ENCODE measurements around the gene MINDY4. TPM values are rescaled to one million over a fixed set of nuclear protein-coding genes. Genes with fewer than 3 reads are reported as not detected.

Gene MINDY4
- total and polyA plus RNA-seq, 10 of the 15 experiments (the other 5 are each of a cell fraction or from before 2014, with no cell fraction given): 0.10 to 0.90 (median 0.40) TPM

DNA sequence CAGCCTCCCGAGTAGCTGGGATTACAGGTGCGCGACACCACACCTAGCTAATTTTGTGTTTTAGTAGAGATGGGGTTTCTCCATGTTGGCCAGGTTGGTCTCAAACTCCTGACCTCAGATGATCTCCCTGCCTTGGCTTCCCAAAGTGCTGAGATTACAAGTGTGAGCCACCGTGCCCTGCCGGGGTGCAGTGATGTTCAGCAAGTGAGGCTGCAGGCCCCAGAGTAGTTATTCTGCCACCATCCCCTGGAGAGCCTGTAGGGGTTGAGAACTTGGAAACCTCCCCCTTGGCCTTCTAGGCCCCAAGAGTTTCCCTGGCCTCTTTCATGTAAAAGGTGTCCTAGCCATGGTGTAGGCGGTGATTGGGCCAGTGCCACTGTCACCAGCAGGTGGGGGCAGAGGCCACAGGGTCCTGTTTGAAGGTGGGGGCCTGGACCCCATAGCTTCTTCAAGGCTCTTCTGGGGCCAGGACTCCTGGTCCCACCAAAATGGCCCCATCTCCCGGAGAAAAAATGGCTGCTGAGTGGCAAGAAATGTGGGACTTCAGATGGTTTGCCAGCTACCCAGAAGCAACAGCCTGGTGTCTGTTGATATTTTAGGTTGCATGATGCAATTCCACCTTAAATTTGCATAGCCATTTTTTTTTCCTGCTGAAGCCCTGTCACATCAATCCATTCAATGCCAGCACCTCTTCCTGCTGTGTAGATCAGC is 44.8 kb upstream of the MINDY4 start:
- ChIA-PET RAD21 (ENCODE audit: unreplicated experiment) (no interaction called here), SMC1A (ENCODE audit: uncharacterized antibody, unreplicated experiment) (interaction anchor here (2.4 kb wide), 1 partner anchor 13 kb away, joined by 8 read pairs; no protein-coding TSS in a partner anchor), CTCF (interaction anchor here (0.9 to 1.7 kb wide), 3 partner anchors 13 to 177 kb away, joined by 3 read pairs; no protein-coding TSS in a partner anchor), POLR2A (no interaction called here)
- Histone ChIP-seq H3K9me3 (replicated peaks; ENCODE audit: control insufficient read depth, insufficient read depth, low read length) (no peaks in the 10 kb centered on the region), H3K4me1 (ENCODE audit: control insufficient read depth, insufficient read depth, low read length) (no peaks in the 10 kb centered on the region), H3K4me3 (no peak overlapping the region), H3K27ac (ENCODE audit: control insufficient read depth, insufficient read depth) (no peak overlapping the region), H2AFZ (ENCODE audit: control insufficient read depth, low read depth, low read length) (peak overlapping the region; percentile 6; the same call in 1 of the 2 replicates), H3K27me3 (replicated peaks in 1 of 2; ENCODE audit: control insufficient read depth in 2 of 2, insufficient read depth in 2 of 2, low read length in 1 of 2) (peaks cover 6% of the 10 kb centered on the region in 2 experiments; a peak in 3 of 4 replicates), H4K20me1 (ENCODE audit: control insufficient read depth, insufficient read depth) (no peaks in the 10 kb centered on the region), H3K36me3 (ENCODE audit: control insufficient read depth in 2 of 2, insufficient read depth in 2 of 2, low read length in 1 of 2) (no peaks in the 10 kb centered on the region), H3K9ac (ENCODE audit: control insufficient read depth, insufficient read depth, low read length) (no peak overlapping the region), H3K4me2 (ENCODE audit: control insufficient read depth, insufficient read depth) (peak overlapping the region; percentile 17; the same call in 1 of the 2 replicates), H3K79me2 (ENCODE audit: control insufficient read depth, insufficient read depth, low read length) (no peaks in the 10 kb centered on the region)
- FAIRE-seq (no peak), ATAC-seq (peak; percentile 21; the same call in 1 of the 3 replicates), DNase-seq (ENCODE audit: low read depth, low spot score) (no peak)
- no TSS peak for BruUV-seq (replicated peaks)
- WGBS (ENCODE audit: insufficient coverage, insufficient replicate concordance, low lambda C conversion rate, missing lambda C conversion rate): 81% methylated on average over 7 of the region's 7 CpGs
- intact Hi-C loops (cut with micrococcal nuclease; ENCODE audit: unreplicated experiment): no loop called here
- TF ChIP-seq RELA (IDR thresholded peaks at IDR 0.05; ENCODE audit: borderline replicate concordance, partially characterized antibody) (no peak), CBX5 (IDR thresholded peaks at IDR 0.05; ENCODE audit: low read depth) (no peak), RAD21 (IDR thresholded peaks at IDR 0.05; ENCODE audit: insufficient read depth, low read depth, low read length) (no peak)
- TF ChIP-seq, protein P1, sequence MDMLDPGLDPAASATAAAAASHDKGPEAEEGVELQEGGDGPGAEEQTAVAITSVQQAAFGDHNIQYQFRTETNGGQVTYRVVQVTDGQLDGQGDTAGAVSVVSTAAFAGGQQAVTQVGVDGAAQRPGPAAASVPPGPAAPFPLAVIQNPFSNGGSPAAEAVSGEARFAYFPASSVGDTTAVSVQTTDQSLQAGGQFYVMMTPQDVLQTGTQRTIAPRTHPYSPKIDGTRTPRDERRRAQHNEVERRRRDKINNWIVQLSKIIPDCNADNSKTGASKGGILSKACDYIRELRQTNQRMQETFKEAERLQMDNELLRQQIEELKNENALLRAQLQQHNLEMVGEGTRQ (IDR thresholded peaks at IDR 0.05; ENCODE audit: borderline replicate concordance, low read depth, low read length): no peak
- TF ChIP-seq, protein P2, sequence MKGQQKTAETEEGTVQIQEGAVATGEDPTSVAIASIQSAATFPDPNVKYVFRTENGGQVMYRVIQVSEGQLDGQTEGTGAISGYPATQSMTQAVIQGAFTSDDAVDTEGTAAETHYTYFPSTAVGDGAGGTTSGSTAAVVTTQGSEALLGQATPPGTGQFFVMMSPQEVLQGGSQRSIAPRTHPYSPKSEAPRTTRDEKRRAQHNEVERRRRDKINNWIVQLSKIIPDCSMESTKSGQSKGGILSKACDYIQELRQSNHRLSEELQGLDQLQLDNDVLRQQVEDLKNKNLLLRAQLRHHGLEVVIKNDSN (IDR thresholded peaks at IDR 0.05; ENCODE audit: borderline replicate concordance, extremely low read length, insufficient read depth, low read depth, low read length): no peak
- TF ChIP-seq, protein P3, sequence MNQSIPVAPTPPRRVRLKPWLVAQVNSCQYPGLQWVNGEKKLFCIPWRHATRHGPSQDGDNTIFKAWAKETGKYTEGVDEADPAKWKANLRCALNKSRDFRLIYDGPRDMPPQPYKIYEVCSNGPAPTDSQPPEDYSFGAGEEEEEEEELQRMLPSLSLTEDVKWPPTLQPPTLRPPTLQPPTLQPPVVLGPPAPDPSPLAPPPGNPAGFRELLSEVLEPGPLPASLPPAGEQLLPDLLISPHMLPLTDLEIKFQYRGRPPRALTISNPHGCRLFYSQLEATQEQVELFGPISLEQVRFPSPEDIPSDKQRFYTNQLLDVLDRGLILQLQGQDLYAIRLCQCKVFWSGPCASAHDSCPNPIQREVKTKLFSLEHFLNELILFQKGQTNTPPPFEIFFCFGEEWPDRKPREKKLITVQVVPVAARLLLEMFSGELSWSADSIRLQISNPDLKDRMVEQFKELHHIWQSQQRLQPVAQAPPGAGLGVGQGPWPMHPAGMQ (IDR thresholded peaks at IDR 0.05; ENCODE audit: borderline replicate concordance): no peak
- TF ChIP-seq, protein P4, sequence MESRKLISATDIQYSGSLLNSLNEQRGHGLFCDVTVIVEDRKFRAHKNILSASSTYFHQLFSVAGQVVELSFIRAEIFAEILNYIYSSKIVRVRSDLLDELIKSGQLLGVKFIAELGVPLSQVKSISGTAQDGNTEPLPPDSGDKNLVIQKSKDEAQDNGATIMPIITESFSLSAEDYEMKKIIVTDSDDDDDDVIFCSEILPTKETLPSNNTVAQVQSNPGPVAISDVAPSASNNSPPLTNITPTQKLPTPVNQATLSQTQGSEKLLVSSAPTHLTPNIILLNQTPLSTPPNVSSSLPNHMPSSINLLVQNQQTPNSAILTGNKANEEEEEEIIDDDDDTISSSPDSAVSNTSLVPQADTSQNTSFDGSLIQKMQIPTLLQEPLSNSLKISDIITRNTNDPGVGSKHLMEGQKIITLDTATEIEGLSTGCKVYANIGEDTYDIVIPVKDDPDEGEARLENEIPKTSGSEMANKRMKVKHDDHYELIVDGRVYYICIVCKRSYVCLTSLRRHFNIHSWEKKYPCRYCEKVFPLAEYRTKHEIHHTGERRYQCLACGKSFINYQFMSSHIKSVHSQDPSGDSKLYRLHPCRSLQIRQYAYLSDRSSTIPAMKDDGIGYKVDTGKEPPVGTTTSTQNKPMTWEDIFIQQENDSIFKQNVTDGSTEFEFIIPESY (IDR thresholded peaks at IDR 0.05): no peak
- in situ Hi-C loops (cut with MboI): no loop called here
